ENCODE results near the gene MYL11.

DNA sequence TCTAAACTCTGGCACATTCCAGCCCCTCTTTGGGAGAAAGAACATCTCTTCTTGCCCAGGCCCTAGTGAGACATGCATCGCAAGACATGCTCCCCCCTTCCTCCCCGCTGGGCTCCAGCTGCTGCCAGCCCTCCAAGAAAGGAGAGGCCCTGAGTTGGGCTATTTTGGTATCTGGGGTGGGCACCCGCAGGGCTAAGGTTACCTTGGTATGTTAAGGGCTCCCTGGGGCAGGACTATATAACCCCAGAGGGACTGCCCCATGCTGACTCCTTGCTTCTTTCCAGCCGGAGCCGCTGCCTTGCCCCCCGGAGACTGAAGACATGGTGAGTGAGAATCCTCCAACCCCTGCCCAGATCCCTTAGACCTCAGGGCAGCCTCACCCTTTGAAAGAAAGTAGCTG, at the start of gene MYL11:
- TF ChIP-seq, protein P1, sequence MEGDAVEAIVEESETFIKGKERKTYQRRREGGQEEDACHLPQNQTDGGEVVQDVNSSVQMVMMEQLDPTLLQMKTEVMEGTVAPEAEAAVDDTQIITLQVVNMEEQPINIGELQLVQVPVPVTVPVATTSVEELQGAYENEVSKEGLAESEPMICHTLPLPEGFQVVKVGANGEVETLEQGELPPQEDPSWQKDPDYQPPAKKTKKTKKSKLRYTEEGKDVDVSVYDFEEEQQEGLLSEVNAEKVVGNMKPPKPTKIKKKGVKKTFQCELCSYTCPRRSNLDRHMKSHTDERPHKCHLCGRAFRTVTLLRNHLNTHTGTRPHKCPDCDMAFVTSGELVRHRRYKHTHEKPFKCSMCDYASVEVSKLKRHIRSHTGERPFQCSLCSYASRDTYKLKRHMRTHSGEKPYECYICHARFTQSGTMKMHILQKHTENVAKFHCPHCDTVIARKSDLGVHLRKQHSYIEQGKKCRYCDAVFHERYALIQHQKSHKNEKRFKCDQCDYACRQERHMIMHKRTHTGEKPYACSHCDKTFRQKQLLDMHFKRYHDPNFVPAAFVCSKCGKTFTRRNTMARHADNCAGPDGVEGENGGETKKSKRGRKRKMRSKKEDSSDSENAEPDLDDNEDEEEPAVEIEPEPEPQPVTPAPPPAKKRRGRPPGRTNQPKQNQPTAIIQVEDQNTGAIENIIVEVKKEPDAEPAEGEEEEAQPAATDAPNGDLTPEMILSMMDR (IDR thresholded peaks at IDR 0.05; ENCODE audit: insufficient read depth, low read length, poor library complexity, severe bottlenecking) = no peak
- TF ChIP-seq EZH2phosphoT487 (conservative IDR thresholded peaks at IDR 0.05; ENCODE audit: low read length) = no peak
